GM12873 (cell line): Measurements from ENCODE around the gene AGBL3.

Experiments
- CTCF ChIP-seq: IDR thresholded peaks from 2 replicates; pipeline ENCODE4 v1.5.1; 2012; ENCODE audit warnings: low read depth, mild to moderate bottlenecking, moderate library complexity, low read length, control low read depth; ENCODE audit not compliant: insufficient read depth; ENCODE audit errors: missing control alignments

AGBL3 gene

GRCh38 chr7:135159359-135160085 lies 173.2 kb downstream of the AGBL3 start:
- no peak for TF ChIP-seq CTCF

GRCh38 chr7:135160098-135160857 lies 174.0 kb downstream of the AGBL3 start:
- no peak for TF ChIP-seq CTCF

GRCh38 chr7:135160858-135161653 lies 174.7 kb downstream of the AGBL3 start:
- TF ChIP-seq CTCF: peak; percentile 22

GRCh38 chr7:135161669-135162068 lies 175.4 kb downstream of the AGBL3 start:
- no peak for TF ChIP-seq CTCF

GRCh38 chr7:135162382-135163001 lies 176.2 kb downstream of the AGBL3 start:
- no peak for TF ChIP-seq CTCF

- TF ChIP-seq CTCF: no peak
These were observed 178.2 kb downstream of the AGBL3 start for GRCh38 chr7:135164357-135165061.
